H1 (cell line): ENCODE measurements around the gene DIP2B. TPM values are rescaled to one million over a fixed set of nuclear protein-coding genes. Genes with fewer than 3 reads are reported as not detected.

Experiments used
- CHD1 ChIP-seq: IDR thresholded peaks from 2 replicates; pipeline ENCODE4 v1.6.1; 2012; ENCODE audit warnings: low read depth, low read length, improper control_type of control experiment
- KDM1A ChIP-seq: fragments of 200-600, 300-600 bp; sonication (generic); IDR thresholded peaks from 2 replicates; pipeline ENCODE4 v1.7.1; 2016; ENCODE audit warnings: mild to moderate bottlenecking, low read length, borderline replicate concordance
- KDM5A ChIP-seq: fragments of 200-600 bp; IDR thresholded peaks from 2 replicates; pipeline ENCODE4 v1.7.1; 2012; ENCODE audit warnings: mild to moderate bottlenecking, low read length, inconsistent platforms, mixed read lengths
- RNF2 ChIP-seq: fragments of 200-900, 300-1000 bp; sonication (generic); IDR thresholded peaks from 2 replicates; pipeline ENCODE4 v1.7.1; 2016; ENCODE audit warnings: borderline replicate concordance, low read depth, mild to moderate bottlenecking, antibody characterized with exemption, low read length; ENCODE audit not compliant: poor library complexity, severe bottlenecking; ENCODE audit errors: missing control alignments
- RXRA ChIP-seq: IDR thresholded peaks from 2 replicates; pipeline ENCODE4 v1.6.1; 2011; ENCODE audit warnings: low read depth, mild to moderate bottlenecking, low read length, moderate library complexity; ENCODE audit not compliant: insufficient read depth
- TAF1 ChIP-seq: IDR thresholded peaks from 2 replicates; pipeline ENCODE4 v1.6.1; 2011; ENCODE audit warnings: mild to moderate bottlenecking, low read depth, low read length
- TEAD4 ChIP-seq: IDR thresholded peaks from 2 replicates; pipeline ENCODE4 v1.6.1; 2012; ENCODE audit warnings: low read depth, low read length, inconsistent platforms, mixed read lengths
- polyA plus RNA-seq, 7 experiments: library from polyadenylated mRNA; depleted of rRNA in 3 of 7; stranded (reverse) in 5 of 7; unstranded in 2 of 7; fragments of >200 nt in 5 of 7; fragments of 200-250 nt in 2 of 7; gene quantifications; 1 replicate in 5 of 7; 2 replicates in 1 of 7; 4 replicates in 1 of 7; pipeline versions ENCODE4 v1.2.1 to v1.2.3, GENCODE V29; 2011 to 2013; ENCODE audit warnings: missing spikeins in 2 of 7, mixed read lengths in 2 of 7
- total RNA-seq: library from RNA; stranded (reverse); fragmentation: NEBNext Ultra II Directional; extraction: Animal tissue kit (Norgen Biotek cat#: 25700); gene quantifications from 2 replicates; pipeline ENCODE4 v1.2.1, GENCODE V29; 2021
- TF ChIP-seq, protein P1 (sequence below): fragments of 300-600 bp; sonication (generic); IDR thresholded peaks from 2 replicates; pipeline ENCODE4 v1.7.1; 2012; ENCODE audit warnings: low read length, moderate library complexity, mild to moderate bottlenecking, inconsistent platforms; ENCODE audit not compliant: insufficient replicate concordance

Gene DIP2B
- total and polyA plus RNA-seq, 2 of the 8 experiments (the other 6 are each of a cell fraction or from before 2014, with no cell fraction given): 11.1 to 29.6 TPM

- TF ChIP-seq, protein P1, sequence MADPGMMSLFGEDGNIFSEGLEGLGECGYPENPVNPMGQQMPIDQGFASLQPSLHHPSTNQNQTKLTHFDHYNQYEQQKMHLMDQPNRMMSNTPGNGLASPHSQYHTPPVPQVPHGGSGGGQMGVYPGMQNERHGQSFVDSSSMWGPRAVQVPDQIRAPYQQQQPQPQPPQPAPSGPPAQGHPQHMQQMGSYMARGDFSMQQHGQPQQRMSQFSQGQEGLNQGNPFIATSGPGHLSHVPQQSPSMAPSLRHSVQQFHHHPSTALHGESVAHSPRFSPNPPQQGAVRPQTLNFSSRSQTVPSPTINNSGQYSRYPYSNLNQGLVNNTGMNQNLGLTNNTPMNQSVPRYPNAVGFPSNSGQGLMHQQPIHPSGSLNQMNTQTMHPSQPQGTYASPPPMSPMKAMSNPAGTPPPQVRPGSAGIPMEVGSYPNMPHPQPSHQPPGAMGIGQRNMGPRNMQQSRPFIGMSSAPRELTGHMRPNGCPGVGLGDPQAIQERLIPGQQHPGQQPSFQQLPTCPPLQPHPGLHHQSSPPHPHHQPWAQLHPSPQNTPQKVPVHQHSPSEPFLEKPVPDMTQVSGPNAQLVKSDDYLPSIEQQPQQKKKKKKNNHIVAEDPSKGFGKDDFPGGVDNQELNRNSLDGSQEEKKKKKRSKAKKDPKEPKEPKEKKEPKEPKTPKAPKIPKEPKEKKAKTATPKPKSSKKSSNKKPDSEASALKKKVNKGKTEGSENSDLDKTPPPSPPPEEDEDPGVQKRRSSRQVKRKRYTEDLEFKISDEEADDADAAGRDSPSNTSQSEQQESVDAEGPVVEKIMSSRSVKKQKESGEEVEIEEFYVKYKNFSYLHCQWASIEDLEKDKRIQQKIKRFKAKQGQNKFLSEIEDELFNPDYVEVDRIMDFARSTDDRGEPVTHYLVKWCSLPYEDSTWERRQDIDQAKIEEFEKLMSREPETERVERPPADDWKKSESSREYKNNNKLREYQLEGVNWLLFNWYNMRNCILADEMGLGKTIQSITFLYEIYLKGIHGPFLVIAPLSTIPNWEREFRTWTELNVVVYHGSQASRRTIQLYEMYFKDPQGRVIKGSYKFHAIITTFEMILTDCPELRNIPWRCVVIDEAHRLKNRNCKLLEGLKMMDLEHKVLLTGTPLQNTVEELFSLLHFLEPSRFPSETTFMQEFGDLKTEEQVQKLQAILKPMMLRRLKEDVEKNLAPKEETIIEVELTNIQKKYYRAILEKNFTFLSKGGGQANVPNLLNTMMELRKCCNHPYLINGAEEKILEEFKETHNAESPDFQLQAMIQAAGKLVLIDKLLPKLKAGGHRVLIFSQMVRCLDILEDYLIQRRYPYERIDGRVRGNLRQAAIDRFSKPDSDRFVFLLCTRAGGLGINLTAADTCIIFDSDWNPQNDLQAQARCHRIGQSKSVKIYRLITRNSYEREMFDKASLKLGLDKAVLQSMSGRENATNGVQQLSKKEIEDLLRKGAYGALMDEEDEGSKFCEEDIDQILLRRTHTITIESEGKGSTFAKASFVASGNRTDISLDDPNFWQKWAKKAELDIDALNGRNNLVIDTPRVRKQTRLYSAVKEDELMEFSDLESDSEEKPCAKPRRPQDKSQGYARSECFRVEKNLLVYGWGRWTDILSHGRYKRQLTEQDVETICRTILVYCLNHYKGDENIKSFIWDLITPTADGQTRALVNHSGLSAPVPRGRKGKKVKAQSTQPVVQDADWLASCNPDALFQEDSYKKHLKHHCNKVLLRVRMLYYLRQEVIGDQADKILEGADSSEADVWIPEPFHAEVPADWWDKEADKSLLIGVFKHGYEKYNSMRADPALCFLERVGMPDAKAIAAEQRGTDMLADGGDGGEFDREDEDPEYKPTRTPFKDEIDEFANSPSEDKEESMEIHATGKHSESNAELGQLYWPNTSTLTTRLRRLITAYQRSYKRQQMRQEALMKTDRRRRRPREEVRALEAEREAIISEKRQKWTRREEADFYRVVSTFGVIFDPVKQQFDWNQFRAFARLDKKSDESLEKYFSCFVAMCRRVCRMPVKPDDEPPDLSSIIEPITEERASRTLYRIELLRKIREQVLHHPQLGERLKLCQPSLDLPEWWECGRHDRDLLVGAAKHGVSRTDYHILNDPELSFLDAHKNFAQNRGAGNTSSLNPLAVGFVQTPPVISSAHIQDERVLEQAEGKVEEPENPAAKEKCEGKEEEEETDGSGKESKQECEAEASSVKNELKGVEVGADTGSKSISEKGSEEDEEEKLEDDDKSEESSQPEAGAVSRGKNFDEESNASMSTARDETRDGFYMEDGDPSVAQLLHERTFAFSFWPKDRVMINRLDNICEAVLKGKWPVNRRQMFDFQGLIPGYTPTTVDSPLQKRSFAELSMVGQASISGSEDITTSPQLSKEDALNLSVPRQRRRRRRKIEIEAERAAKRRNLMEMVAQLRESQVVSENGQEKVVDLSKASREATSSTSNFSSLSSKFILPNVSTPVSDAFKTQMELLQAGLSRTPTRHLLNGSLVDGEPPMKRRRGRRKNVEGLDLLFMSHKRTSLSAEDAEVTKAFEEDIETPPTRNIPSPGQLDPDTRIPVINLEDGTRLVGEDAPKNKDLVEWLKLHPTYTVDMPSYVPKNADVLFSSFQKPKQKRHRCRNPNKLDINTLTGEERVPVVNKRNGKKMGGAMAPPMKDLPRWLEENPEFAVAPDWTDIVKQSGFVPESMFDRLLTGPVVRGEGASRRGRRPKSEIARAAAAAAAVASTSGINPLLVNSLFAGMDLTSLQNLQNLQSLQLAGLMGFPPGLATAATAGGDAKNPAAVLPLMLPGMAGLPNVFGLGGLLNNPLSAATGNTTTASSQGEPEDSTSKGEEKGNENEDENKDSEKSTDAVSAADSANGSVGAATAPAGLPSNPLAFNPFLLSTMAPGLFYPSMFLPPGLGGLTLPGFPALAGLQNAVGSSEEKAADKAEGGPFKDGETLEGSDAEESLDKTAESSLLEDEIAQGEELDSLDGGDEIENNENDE: no peak
- no peak for TF ChIP-seq TEAD4
- TF ChIP-seq KDM1A: no peak
- TF ChIP-seq RNF2: no peak
- TF ChIP-seq KDM5A: no peak
- no peak for TF ChIP-seq RXRA
- no peak for TF ChIP-seq CHD1
- TF ChIP-seq TAF1: no peak
These were observed 116.9 kb downstream of the DIP2B start (continued) for GRCh38 chr12:50621399-50622300.
